SU-DHL-6 (cell line): ENCODE data around the gene NUDCD2.
A peak's percentile ranks its signal among the peaks of the same experiment; 100 is the strongest.

Source experiments
- H2AFZ ChIP-seq: fragments of 200-600 bp; sonication (generic); 2 replicates; pipeline ENCODE4 v1.6.1; 2014; ENCODE audit warnings: low read depth, mild to moderate bottlenecking, moderate library complexity, mixed read lengths, antibody characterized with exemption, low read length; ENCODE audit not compliant: severe bottlenecking
- H3F3A ChIP-seq: fragments of 200-600 bp; shearing (Covaris generic); 2 replicates; pipeline ENCODE4 v1.6.0; 2016; ENCODE audit warnings: antibody characterized with exemption, mild to moderate bottlenecking; ENCODE audit not compliant: insufficient read depth
- H3K27ac ChIP-seq: fragments of 200-600 bp; sonication (generic); 2 replicates; pipeline ENCODE4 v1.5.1; 2016; ENCODE audit warnings: low read depth, mild to moderate bottlenecking, low read length, moderate library complexity, mixed read lengths
- H3K27me3 ChIP-seq: fragments of 200-600 bp; sonication (generic), shearing (Covaris generic); 2 replicates; pipeline ENCODE4 v1.6.0; 2014; ENCODE audit warnings: mild to moderate bottlenecking, low read length
- H3K36me3 ChIP-seq: fragments of 200-600 bp; sonication (generic); 2 replicates; pipeline ENCODE4 v1.6.1; 2014; ENCODE audit warnings: mild to moderate bottlenecking, low read length, mixed read lengths
- H3K4me2 ChIP-seq: fragments of 300-600, 200-600 bp; shearing (Covaris generic), sonication (generic); 2 replicates; pipeline ENCODE4 v1.6.0; 2014; ENCODE audit warnings: low read length, low read depth, mild to moderate bottlenecking; ENCODE audit not compliant: poor library complexity, severe bottlenecking
- H3K4me3 ChIP-seq: fragments of 200-600 bp; sonication (generic); 2 replicates; pipeline ENCODE4 v1.5.1; 2014; ENCODE audit warnings: antibody characterized with exemption, low read length, mild to moderate bottlenecking, mixed read lengths; ENCODE audit not compliant: insufficient read depth, poor library complexity, severe bottlenecking
- H3K79me2 ChIP-seq: fragments of 200-600 bp; sonication (generic); 2 replicates; pipeline ENCODE4 v1.6.1; 2014; ENCODE audit warnings: mild to moderate bottlenecking, low read length, moderate library complexity; ENCODE audit not compliant: insufficient read depth
- H3K9ac ChIP-seq: fragments of 200-600 bp; sonication (generic); 2 replicates; pipeline ENCODE4 v1.7.0; 2014; ENCODE audit warnings: mild to moderate bottlenecking, low read length
- H3K9me2 ChIP-seq: fragments of 200-600 bp; sonication (generic); replicated peaks from 2 replicates; pipeline ENCODE4 v1.6.1; 2014; ENCODE audit warnings: low read length; ENCODE audit not compliant: insufficient read depth
- H3K9me3 ChIP-seq: fragments of 200-600 bp; sonication (generic); 2 replicates; pipeline ENCODE4 v1.6.1; 2014; ENCODE audit warnings: low read length, mixed read lengths; ENCODE audit not compliant: insufficient read depth
- H4K20me1 ChIP-seq: fragments of 200-600 bp; sonication (generic); 2 replicates; pipeline ENCODE4 v1.6.1; 2014; ENCODE audit warnings: low read depth, mild to moderate bottlenecking, antibody characterized with exemption, low read length, moderate library complexity, mixed read lengths
- EZH2phosphoT487 ChIP-seq: fragments of 200-600 bp; sonication (generic), shearing (Covaris generic); conservative IDR thresholded peaks from 2 replicates; pipeline ENCODE4 v1.6.1; 2018; ENCODE audit warnings: mild to moderate bottlenecking, antibody characterized with exemption, low read length, moderate library complexity, mixed read lengths
- TF ChIP-seq, protein P1 (sequence below): fragments of 200-600 bp; sonication (generic); IDR thresholded peaks from one replicate; pipeline ENCODE4 v1.5.1; 2017; ENCODE audit warnings: antibody characterized with exemption, mild to moderate bottlenecking, low read length, moderate library complexity; ENCODE audit not compliant: insufficient read depth, poor library complexity, severe bottlenecking

The NUDCD2 gene

DNA sequence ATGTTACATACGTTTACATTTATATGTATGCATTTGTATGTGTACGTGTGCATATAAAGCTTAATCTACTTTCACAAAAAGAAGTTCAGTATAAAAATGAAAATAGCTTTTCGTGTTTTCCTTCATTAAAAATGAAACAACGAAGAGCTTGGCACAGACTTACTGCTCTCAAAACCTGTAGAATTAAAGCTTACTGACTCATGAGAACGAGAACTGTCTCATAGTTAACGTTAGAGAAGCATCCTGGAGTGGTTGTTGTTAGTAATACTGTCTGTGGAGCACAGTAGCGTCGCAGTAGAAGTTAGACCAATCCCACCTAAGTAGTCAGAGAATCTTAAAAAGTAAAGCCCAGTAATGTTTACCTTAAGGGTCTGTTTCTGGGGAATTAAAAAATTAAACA lies 46.8 kb upstream of the NUDCD2 start:
- Histone ChIP-seq H3K9me2 (no peaks in the 10 kb centered on the region), H3K79me2 (peaks cover 59% of the 10 kb centered on the region), H2AFZ (no peak overlapping the region), H3K4me2 (peak overlapping the region; percentile 84), H4K20me1 (peaks cover 20% of the 10 kb centered on the region), H3K9ac (peak overlapping the region; percentile 65), H3F3A (0 out of 2 replicates have a peak, but pooled peaks cover 4% of the 10 kb centered on the region), H3K27me3 (no peaks in the 10 kb centered on the region), H3K36me3 (no peaks in the 10 kb centered on the region), H3K27ac (no peak overlapping the region), H3K4me3 (peak overlapping the region; percentile 90), H3K9me3 (no peaks in the 10 kb centered on the region)
- no peak for TF ChIP-seq EZH2phosphoT487
- TF ChIP-seq, protein P1, sequence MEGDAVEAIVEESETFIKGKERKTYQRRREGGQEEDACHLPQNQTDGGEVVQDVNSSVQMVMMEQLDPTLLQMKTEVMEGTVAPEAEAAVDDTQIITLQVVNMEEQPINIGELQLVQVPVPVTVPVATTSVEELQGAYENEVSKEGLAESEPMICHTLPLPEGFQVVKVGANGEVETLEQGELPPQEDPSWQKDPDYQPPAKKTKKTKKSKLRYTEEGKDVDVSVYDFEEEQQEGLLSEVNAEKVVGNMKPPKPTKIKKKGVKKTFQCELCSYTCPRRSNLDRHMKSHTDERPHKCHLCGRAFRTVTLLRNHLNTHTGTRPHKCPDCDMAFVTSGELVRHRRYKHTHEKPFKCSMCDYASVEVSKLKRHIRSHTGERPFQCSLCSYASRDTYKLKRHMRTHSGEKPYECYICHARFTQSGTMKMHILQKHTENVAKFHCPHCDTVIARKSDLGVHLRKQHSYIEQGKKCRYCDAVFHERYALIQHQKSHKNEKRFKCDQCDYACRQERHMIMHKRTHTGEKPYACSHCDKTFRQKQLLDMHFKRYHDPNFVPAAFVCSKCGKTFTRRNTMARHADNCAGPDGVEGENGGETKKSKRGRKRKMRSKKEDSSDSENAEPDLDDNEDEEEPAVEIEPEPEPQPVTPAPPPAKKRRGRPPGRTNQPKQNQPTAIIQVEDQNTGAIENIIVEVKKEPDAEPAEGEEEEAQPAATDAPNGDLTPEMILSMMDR = no peak

DNA sequence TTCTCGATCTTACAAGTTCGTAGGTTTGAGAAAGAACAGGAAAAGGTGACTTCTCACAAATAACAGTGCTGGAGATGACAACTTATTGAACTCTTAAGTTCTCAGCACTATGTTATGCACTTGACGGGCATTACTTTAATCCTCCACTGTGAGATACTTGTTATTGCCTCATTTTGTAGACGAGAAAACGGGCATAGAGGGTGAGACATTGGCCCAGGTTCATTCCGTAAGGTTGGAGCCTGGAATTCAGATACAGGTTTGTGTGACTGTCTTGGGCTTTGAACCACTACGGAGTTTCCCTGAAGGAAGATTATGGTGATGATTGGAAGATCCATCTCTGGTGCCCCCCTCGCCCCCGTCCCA lies 46.2 kb upstream of the NUDCD2 start:
- H2AFZ ChIP-seq = no peak overlapping the region
- H3K27ac ChIP-seq = peak overlapping the region; percentile 83
- no peaks in the 10 kb centered on the region for H3K9me3 ChIP-seq
- peak overlapping the region; percentile 84 for H3K4me2 ChIP-seq
- H3K36me3 ChIP-seq = no peaks in the 10 kb centered on the region
- peaks cover 20% of the 10 kb centered on the region for H4K20me1 ChIP-seq
- H3F3A ChIP-seq = 0 out of 2 replicates have a peak, but pooled peaks cover 4% of the 10 kb centered on the region
- H3K79me2 ChIP-seq = peaks cover 53% of the 10 kb centered on the region
- no peaks in the 10 kb centered on the region for H3K9me2 ChIP-seq
- H3K27me3 ChIP-seq = no peaks in the 10 kb centered on the region
- H3K4me3 ChIP-seq = peak overlapping the region; percentile 90
- TF ChIP-seq EZH2phosphoT487 = no peak
- TF ChIP-seq, protein P1 = no peak
- peak overlapping the region; percentile 65 for H3K9ac ChIP-seq

DNA sequence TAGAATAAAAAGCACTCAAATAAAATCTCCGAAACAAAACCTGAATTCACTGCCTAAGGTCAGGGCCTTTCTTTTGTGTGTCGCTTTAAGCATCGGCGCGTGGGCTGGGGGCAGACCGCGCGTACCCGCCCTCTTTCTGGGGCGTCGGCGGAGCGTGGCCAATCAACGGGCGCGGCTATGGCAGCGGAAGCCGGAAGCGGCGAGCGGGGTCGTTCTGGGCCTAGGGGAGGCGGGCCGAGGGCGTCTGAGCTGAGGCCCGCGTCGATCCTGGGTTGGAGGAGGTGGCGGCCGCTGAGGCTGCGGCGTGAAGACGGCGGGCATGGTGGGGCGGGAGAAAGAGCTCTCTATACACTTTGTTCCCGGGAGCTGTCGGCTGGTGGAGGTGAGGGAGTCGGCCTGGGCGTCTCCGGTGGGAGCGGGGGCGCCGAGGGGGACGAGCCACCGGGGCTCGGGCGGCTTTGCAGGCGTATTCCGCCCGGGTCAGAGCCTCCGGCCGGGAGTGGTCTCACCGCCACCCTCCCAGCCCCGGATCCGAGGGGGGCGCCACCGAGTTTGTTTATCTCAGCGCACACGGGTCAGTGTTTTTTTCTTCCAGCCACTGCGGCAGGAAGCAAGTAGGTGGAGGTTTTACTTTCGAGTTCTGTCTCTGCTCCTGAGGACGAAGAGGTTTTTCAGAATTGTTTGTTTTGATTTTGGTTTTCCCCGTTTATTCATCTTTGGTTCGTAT lies 45.6 kb upstream of the NUDCD2 start, which contains the start of gene MAT2B:
Gene MAT2B, plus strand, starts transcription at position 252 of the 727 bp plus-strand sequence. Its CDS starts 68 bp downstream, at position 320.
- H3F3A ChIP-seq = 0 out of 2 replicates have a peak, but pooled peaks cover 4% of the 10 kb centered on the region
- no peaks in the 10 kb centered on the region for H3K9me2 ChIP-seq
- H3K27ac ChIP-seq = peak within 1 kb of the TSS; percentile 83
- H4K20me1 ChIP-seq = peaks cover 20% of the 10 kb centered on the region
- H3K27me3 ChIP-seq = no peaks in the 10 kb centered on the region
- H3K4me2 ChIP-seq = peak within 1 kb of the TSS; percentile 92
- H3K9ac ChIP-seq = peak within 1 kb of the TSS; percentile 65
- peak within 1 kb of the TSS; percentile 92 for H2AFZ ChIP-seq
- TF ChIP-seq EZH2phosphoT487 = no peak
- TF ChIP-seq, protein P1 = peak; percentile 64
- H3K79me2 ChIP-seq = peaks cover 48% of the 10 kb centered on the region
- H3K36me3 ChIP-seq = no peaks in the 10 kb centered on the region
- no peaks in the 10 kb centered on the region for H3K9me3 ChIP-seq
- peak within 1 kb of the TSS; percentile 90 for H3K4me3 ChIP-seq
